Loucy (cell line): ENCODE measurements around the gene RALGDS.
"Not testable (repeated sequence)": the region's sequence is repeated elsewhere in the genome, so short reads cannot be mapped to it uniquely, and the experiment has no call there.

ENCODE experiments used
- H2AFZ ChIP-seq: fragments of 200-600 bp; sonication (generic); 2 replicates; pipeline ENCODE4 v1.6.0; 2016; ENCODE audit warnings: antibody characterized with exemption, mild to moderate bottlenecking, low read length, moderate library complexity
- H3F3A ChIP-seq: fragments of 200-600 bp; 2 replicates; pipeline ENCODE4 v1.6.0; 2016; ENCODE audit warnings: antibody characterized with exemption, low read depth, mild to moderate bottlenecking
- H3K27me3 ChIP-seq: fragments of 200-600 bp; sonication (generic); 2 replicates; pipeline ENCODE4 v1.6.1; 2014; ENCODE audit warnings: low read length, mild to moderate bottlenecking; ENCODE audit not compliant: insufficient read depth, poor library complexity, severe bottlenecking
- H3K36me3 ChIP-seq: fragments of 200-600 bp; sonication (generic); 2 replicates; pipeline ENCODE4 v1.6.1; 2016; ENCODE audit warnings: low read length; ENCODE audit not compliant: insufficient read depth
- H3K4me1 ChIP-seq: fragments of 200-600 bp; sonication (generic); 2 replicates; pipeline ENCODE4 v1.5.1; 2014; ENCODE audit warnings: low read length, mild to moderate bottlenecking; ENCODE audit not compliant: insufficient read depth, poor library complexity, severe bottlenecking
- H3K4me2 ChIP-seq: fragments of 200-600 bp; sonication (generic); 2 replicates; pipeline ENCODE4 v1.6.0; 2014; ENCODE audit warnings: antibody characterized with exemption, low read length, low read depth, mild to moderate bottlenecking; ENCODE audit not compliant: poor library complexity, severe bottlenecking
- H3K4me3 ChIP-seq: fragments of 200-600 bp; sonication (generic); 2 replicates; pipeline ENCODE4 v1.5.1; 2014; ENCODE audit warnings: low read length, mild to moderate bottlenecking, mixed read lengths; ENCODE audit not compliant: poor library complexity, severe bottlenecking
- H3K79me2 ChIP-seq: fragments of 200-600 bp; sonication (generic); 2 replicates; pipeline ENCODE4 v1.6.1; 2014; ENCODE audit warnings: low read length; ENCODE audit not compliant: insufficient read depth
- H3K9ac ChIP-seq: fragments of 200-600 bp; sonication (generic); 2 replicates; pipeline ENCODE4 v1.6.0; 2014; ENCODE audit warnings: mild to moderate bottlenecking, low read depth, low read length, moderate library complexity; ENCODE audit not compliant: poor library complexity, severe bottlenecking
- H3K9me2 ChIP-seq: fragments of 200-600 bp; sonication (generic); replicated peaks from 2 replicates; pipeline ENCODE4 v1.6.1; 2016; ENCODE audit warnings: low read depth, low read length, mixed read lengths
- H3K9me3 ChIP-seq: fragments of 200-600 bp; sonication (generic); 2 replicates; pipeline ENCODE4 v1.6.1; 2014; ENCODE audit warnings: mild to moderate bottlenecking, antibody characterized with exemption, low read length, low read depth; ENCODE audit not compliant: insufficient read depth
- H4K20me1 ChIP-seq: fragments of 200-600 bp; sonication (generic); 2 replicates; pipeline ENCODE4 v1.6.0; 2014; ENCODE audit warnings: antibody characterized with exemption, low read length, mild to moderate bottlenecking; ENCODE audit not compliant: insufficient read depth, poor library complexity, severe bottlenecking
- EZH2phosphoT487 ChIP-seq: fragments of 200-600 bp; IDR thresholded peaks from 2 replicates; pipeline ENCODE4 v1.6.1; 2018; ENCODE audit warnings: antibody characterized with exemption, mild to moderate bottlenecking, moderate library complexity, borderline replicate concordance
- TF ChIP-seq, protein P1 (sequence below): fragments of 200-600 bp; sonication (generic); conservative IDR thresholded peaks from 2 replicates; pipeline ENCODE4 v1.5.1; 2014; ENCODE audit warnings: mild to moderate bottlenecking, antibody characterized with exemption, low read length

The RALGDS gene

GRCh38 chr9:133080786-133081779 lies 40.0 kb downstream of the RALGDS start:
- H3K9ac ChIP-seq, H2AFZ ChIP-seq, H3K79me2 ChIP-seq, H3K9me3 ChIP-seq, H3K4me2 ChIP-seq, H3K4me3 ChIP-seq, H3F3A ChIP-seq, H4K20me1 ChIP-seq, H3K9me2 ChIP-seq, H3K36me3 ChIP-seq, H3K27me3 ChIP-seq: not testable (repeated sequence)
- H3K4me1 ChIP-seq: peaks cover 13% of the 10 kb centered on the region
- TF ChIP-seq, protein P1, sequence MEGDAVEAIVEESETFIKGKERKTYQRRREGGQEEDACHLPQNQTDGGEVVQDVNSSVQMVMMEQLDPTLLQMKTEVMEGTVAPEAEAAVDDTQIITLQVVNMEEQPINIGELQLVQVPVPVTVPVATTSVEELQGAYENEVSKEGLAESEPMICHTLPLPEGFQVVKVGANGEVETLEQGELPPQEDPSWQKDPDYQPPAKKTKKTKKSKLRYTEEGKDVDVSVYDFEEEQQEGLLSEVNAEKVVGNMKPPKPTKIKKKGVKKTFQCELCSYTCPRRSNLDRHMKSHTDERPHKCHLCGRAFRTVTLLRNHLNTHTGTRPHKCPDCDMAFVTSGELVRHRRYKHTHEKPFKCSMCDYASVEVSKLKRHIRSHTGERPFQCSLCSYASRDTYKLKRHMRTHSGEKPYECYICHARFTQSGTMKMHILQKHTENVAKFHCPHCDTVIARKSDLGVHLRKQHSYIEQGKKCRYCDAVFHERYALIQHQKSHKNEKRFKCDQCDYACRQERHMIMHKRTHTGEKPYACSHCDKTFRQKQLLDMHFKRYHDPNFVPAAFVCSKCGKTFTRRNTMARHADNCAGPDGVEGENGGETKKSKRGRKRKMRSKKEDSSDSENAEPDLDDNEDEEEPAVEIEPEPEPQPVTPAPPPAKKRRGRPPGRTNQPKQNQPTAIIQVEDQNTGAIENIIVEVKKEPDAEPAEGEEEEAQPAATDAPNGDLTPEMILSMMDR: peak; percentile 50

DNA sequence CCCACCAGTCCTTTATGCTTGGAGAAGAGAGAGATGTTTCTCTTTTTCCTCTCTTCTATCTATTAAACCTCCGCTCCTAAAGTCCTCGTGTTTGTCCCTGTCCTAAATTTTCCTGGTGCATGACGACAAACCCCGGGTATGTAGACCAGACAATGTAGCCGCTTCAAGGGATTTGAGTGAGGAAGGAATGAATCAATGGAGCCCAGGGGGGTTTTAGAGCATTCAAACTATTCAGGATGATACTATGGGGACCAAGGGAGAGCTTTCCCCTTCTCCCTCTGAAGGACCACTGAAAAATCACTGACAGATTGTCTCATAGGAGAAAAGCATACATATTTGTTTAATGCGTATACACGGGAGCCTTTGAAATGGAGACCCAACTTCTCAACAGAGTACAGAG lies 40.9 kb downstream of the RALGDS start:
- no peak overlapping the region for H3K4me3 ChIP-seq
- no peaks in the 10 kb centered on the region for H3K9me3 ChIP-seq
- no peak overlapping the region for H3K4me2 ChIP-seq
- no peaks in the 10 kb centered on the region for H3K27me3 ChIP-seq
- H3F3A ChIP-seq: no peaks in the 10 kb centered on the region
- no peaks in the 10 kb centered on the region for H3K79me2 ChIP-seq
- H3K36me3 ChIP-seq: no peaks in the 10 kb centered on the region
- no peaks in the 10 kb centered on the region for H3K9me2 ChIP-seq
- H3K4me1 ChIP-seq: peaks cover 13% of the 10 kb centered on the region
- TF ChIP-seq, protein P1: no peak
- TF ChIP-seq EZH2phosphoT487: no peak
- H2AFZ ChIP-seq: no peak overlapping the region
- H3K9ac ChIP-seq: no peak overlapping the region
- H4K20me1 ChIP-seq: no peaks in the 10 kb centered on the region

DNA sequence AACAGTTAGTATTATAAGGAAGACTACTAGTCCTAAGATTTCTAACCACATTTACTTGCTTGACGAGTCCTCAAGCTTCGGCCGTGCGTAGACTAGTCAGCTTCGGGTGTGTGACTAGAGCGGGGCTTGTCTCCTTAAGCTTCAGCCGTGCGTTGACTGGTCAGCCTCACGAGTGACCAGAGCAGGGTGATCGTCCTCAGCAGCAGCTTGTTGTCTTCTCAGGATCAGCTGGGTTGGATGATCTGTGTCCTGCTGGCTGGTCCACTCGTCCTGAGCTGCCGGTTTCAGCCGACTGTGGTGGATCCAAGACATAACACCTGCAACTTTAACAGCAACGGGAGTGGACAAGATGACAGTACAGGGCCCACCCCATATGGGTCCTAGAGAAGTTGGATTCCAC lies 42.6 kb downstream of the RALGDS start:
- H3K4me2 ChIP-seq: no peak overlapping the region
- no peak overlapping the region for H2AFZ ChIP-seq
- peaks cover 13% of the 10 kb centered on the region for H3K4me1 ChIP-seq
- H3K9ac ChIP-seq: no peak overlapping the region
- no peaks in the 10 kb centered on the region for H3K9me2 ChIP-seq
- H4K20me1 ChIP-seq: no peaks in the 10 kb centered on the region
- TF ChIP-seq EZH2phosphoT487: no peak
- TF ChIP-seq, protein P1: no peak
- H3K36me3 ChIP-seq: no peaks in the 10 kb centered on the region
- no peak overlapping the region for H3K4me3 ChIP-seq
- H3K9me3 ChIP-seq: no peaks in the 10 kb centered on the region
- H3F3A ChIP-seq: no peaks in the 10 kb centered on the region
- no peaks in the 10 kb centered on the region for H3K79me2 ChIP-seq
- no peaks in the 10 kb centered on the region for H3K27me3 ChIP-seq
